Measurements from ENCODE around the gene NCEH1. TPM values are rescaled to one million over a fixed set of nuclear protein-coding genes. Genes with fewer than 3 reads are reported as not detected.

The NCEH1 gene
- polyA plus RNA-seq, 1 experiment: 14.8 TPM

DNA sequence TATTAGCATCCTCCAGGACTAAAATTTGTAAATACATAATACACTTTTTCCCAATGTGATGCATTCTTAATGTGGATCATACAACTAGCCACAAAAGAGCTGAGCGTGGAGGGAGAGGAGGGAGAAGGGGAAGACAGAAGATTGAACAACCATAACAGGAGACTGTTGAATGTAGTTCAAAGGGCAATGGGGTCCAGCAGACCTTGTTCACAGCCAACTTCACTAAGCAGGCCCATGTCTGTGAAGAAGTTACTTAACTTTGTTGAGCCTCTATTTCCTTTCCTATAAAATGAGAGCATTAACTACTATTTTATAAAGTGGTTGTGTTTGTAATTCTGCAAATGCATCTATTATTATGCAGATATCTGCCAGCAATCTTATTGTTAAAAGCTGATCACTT, 13.3 kb downstream of the NCEH1 start:
- DNase-seq (ENCODE audit: low read depth): no peak
- TF ChIP-seq, protein P1, sequence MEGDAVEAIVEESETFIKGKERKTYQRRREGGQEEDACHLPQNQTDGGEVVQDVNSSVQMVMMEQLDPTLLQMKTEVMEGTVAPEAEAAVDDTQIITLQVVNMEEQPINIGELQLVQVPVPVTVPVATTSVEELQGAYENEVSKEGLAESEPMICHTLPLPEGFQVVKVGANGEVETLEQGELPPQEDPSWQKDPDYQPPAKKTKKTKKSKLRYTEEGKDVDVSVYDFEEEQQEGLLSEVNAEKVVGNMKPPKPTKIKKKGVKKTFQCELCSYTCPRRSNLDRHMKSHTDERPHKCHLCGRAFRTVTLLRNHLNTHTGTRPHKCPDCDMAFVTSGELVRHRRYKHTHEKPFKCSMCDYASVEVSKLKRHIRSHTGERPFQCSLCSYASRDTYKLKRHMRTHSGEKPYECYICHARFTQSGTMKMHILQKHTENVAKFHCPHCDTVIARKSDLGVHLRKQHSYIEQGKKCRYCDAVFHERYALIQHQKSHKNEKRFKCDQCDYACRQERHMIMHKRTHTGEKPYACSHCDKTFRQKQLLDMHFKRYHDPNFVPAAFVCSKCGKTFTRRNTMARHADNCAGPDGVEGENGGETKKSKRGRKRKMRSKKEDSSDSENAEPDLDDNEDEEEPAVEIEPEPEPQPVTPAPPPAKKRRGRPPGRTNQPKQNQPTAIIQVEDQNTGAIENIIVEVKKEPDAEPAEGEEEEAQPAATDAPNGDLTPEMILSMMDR (IDR thresholded peaks at IDR 0.05; ENCODE audit: insufficient read depth, low read depth, low read length): no peak
- no peaks in the 10 kb centered on the region for H3K27me3 ChIP-seq (ENCODE audit: control insufficient read depth, insufficient read depth, low read length)
- ChIA-PET CTCF (interaction anchor here (0.6 to 2.2 kb wide), 4 partner anchors 9 to 24 kb away, joined by 3 to 6 read pairs (median 5); no protein-coding TSS in a partner anchor), POLR2A (interaction anchor here (0.6 kb wide), 1 partner anchor 44 kb away, joined by 11 read pairs; no protein-coding TSS in a partner anchor)
- H3K4me3 ChIP-seq (ENCODE audit: low read depth, low read length): no peak overlapping the region
- no peaks in the 10 kb centered on the region for H3K36me3 ChIP-seq (ENCODE audit: control insufficient read depth, insufficient read depth, low read length)

DNA sequence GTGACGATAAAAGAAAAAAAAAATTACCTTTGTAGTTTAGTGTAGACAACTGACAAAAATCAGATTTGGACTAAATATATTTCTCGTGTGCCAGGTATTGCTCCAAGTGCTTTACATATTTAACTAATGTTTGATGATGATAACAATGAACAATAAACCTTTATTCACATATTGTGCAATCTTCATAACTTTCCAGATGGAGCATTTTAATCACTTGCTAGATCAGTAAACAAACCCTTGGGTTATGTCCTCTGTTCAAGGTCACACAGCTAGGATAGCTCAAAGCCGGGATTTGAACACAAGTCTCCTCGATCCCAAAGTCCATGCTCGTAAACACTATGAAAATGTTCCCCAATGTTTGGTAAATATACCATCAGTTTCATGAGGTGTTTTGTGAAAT, 14.5 kb downstream of the NCEH1 start:
- Histone ChIP-seq H3K36me3 (ENCODE audit: control insufficient read depth, insufficient read depth, low read length) (no peaks in the 10 kb centered on the region), H3K4me3 (ENCODE audit: low read depth, low read length) (no peak overlapping the region), H3K27me3 (ENCODE audit: control insufficient read depth, insufficient read depth, low read length) (no peaks in the 10 kb centered on the region)
- POLR2A ChIA-PET: no interaction called here
- no peak for DNase-seq (ENCODE audit: low read depth)
- CTCF ChIA-PET: interaction anchor here (0.8 to 2.2 kb wide), 4 partner anchors 10 to 24 kb away, joined by 3 to 6 read pairs (median 4); no protein-coding TSS in a partner anchor
- TF ChIP-seq, protein P1 (IDR thresholded peaks at IDR 0.05; ENCODE audit: insufficient read depth, low read depth, low read length): no peak

DNA sequence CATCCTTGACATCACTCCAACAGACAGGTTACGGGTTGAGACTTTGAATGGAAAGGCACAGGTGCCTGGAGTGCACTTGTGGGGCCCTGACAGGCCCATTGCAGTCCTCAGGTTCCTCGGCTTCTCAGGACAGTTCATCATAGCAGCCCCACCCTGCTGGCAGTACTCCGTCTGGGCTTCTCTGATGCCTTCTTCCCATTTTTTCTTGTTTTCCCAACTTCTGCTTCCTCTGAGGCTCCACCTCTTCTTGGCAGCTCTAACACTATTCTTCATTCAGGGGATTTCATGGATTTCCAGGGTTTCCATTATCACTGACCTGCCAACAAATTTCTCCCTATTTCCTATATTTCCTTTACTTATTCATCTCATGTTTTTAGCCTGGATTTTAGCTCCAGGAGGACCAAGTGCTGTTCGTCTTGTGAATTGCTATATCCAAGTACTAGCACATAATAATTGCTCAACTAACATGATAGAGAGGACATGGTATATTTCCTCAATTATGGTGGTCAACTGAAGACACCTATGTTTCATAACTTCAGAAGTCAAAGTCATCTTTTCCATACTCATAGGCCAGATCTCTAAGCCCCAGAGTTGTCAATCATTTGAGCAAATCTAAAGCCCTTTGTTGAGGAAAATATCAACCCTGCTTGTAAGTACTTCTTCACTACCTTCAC, 16.2 kb downstream of the NCEH1 start:
- no peaks in the 10 kb centered on the region for H3K27me3 ChIP-seq (ENCODE audit: control insufficient read depth, insufficient read depth, low read length)
- no peak for DNase-seq (ENCODE audit: low read depth)
- ChIA-PET POLR2A (no interaction called here), CTCF (interaction anchor here (1.4 kb wide), 1 partner anchor 16 kb away, joined by 4 read pairs; the partner anchor contains the start of gene NCEH1)
- H3K4me3 ChIP-seq (ENCODE audit: low read depth, low read length): no peak overlapping the region
- no peaks in the 10 kb centered on the region for H3K36me3 ChIP-seq (ENCODE audit: control insufficient read depth, insufficient read depth, low read length)
- TF ChIP-seq, protein P1 (IDR thresholded peaks at IDR 0.05; ENCODE audit: insufficient read depth, low read depth, low read length): no peak

DNA sequence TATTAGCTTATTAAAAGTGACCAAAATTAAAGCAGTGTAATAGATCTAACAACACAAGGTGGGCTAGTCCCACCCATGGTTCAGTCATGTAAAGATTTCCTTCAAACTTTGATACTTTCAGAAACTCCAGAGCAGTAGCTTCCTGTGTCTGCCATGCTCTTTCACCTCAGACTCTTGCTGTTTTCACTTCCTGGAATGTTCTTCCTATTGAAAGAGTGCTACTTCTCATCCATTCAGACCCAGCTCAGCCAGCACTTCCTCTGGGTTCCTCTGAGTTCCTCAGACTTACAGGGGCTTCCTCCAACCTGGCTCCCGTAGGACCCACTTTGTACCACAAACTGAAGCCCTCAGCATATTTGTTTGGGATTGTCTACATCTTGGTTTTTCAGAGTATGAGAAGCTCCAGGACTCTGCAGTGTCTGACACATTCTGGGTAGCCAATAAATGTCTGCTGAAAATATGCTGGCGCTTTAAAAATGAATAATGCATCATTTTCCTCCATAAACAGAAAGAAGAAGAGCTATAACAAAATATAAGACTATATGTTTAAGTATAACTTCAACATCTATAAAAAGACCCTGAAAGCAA, 18.0 kb downstream of the NCEH1 start:
- Histone ChIP-seq H3K36me3 (ENCODE audit: control insufficient read depth, insufficient read depth, low read length) (no peaks in the 10 kb centered on the region), H3K4me3 (ENCODE audit: low read depth, low read length) (no peak overlapping the region), H3K27me3 (ENCODE audit: control insufficient read depth, insufficient read depth, low read length) (no peaks in the 10 kb centered on the region)
- TF ChIP-seq, protein P1 (IDR thresholded peaks at IDR 0.05; ENCODE audit: insufficient read depth, low read depth, low read length): no peak
- no peak for DNase-seq (ENCODE audit: low read depth)
- ChIA-PET POLR2A (interaction anchor here (0.6 kb wide), 2 partner anchors 8 to 241 kb away, joined by 3 to 13 read pairs; no protein-coding TSS in a partner anchor), CTCF (interaction anchor here (1.2 to 2.8 kb wide), 3 partner anchors 16 to 20 kb away, joined by 3 to 9 read pairs (median 7); partner anchors contain the start of gene NCEH1)

DNA sequence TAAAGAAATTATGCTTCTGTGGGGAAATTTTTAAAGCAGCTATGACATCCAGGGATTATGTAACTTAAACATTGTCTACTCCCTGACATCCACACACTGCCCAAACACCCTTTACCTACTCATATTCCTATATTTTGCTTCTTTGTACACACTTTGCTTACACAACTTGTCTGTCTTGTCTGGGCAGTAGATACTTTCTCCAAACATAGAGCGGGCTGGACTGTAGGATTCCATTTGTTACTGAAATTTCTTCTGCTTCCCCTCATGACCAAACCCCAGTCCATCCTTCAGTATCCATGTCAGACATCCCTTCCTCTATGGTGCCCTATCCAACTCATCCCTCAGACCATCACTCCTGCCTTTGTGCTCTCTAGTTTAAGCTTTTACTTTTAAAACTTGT, 19.9 kb downstream of the NCEH1 start:
- CTCF ChIA-PET: interaction anchor here (1.2 kb wide), 1 partner anchor 10 kb away, joined by 5 read pairs; no protein-coding TSS in a partner anchor
- POLR2A ChIA-PET: no interaction called here
- TF ChIP-seq, protein P1 (IDR thresholded peaks at IDR 0.05; ENCODE audit: insufficient read depth, low read depth, low read length): no peak
- H3K27me3 ChIP-seq (ENCODE audit: control insufficient read depth, insufficient read depth, low read length): no peaks in the 10 kb centered on the region
- no peak for DNase-seq (ENCODE audit: low read depth)
- no peak overlapping the region for H3K4me3 ChIP-seq (ENCODE audit: low read depth, low read length)
- no peaks in the 10 kb centered on the region; the same call in 1 of the 2 replicates for H3K36me3 ChIP-seq (ENCODE audit: control insufficient read depth, insufficient read depth, low read length)

Measured in BJ (cell line).